Measurements from ENCODE around the gene TMPRSS12. TPM values are rescaled to one million over a fixed set of nuclear protein-coding genes. Genes with fewer than 3 reads are reported as not detected.
"Not testable (repeated sequence)": the region's sequence is repeated elsewhere in the genome, so short reads cannot be mapped to it uniquely, and the experiment has no call there.

Gene TMPRSS12
- total RNA-seq, 2 donors from 2014 or later: not detected

DNA sequence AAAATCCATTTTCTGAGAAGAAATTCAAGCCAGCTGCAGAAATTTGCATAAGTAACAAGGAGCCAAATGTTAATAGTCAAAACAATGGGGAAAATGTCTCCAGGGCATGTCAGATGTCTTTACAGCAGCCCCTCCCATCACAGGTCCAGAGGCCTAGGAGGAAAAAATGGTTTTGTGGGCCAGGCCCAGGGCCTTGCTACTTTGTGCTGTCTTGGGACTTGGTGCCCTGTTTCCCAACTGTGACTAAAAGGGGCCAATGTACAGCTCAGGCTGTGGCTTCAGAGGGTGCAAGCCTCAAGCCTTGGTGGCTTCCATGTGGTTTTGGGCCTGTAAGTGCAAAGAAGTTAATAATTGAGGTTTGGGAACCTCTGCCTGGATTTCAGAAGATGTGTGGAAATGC, 8.9 kb upstream of the TMPRSS12 start:
- Mint-ChIP-seq H3K36me3 (ENCODE audit: insufficient read depth in 2 of 2) (peaks cover 9 to 14% of the 10 kb centered on the region in 2 donors), H3K27me3 (ENCODE audit: low read depth) (peaks cover 11% of the 10 kb centered on the region), H3K9me3 (peaks cover 14 to 18% of the 10 kb centered on the region in 2 donors)
- H3K27ac Mint-ChIP-seq; DNase-seq; H3K4me3 Mint-ChIP-seq; ATAC-seq (replicated peaks in 1 of 2); H3K4me1 Mint-ChIP-seq (ENCODE audit: low read depth): not testable (repeated sequence)

DNA sequence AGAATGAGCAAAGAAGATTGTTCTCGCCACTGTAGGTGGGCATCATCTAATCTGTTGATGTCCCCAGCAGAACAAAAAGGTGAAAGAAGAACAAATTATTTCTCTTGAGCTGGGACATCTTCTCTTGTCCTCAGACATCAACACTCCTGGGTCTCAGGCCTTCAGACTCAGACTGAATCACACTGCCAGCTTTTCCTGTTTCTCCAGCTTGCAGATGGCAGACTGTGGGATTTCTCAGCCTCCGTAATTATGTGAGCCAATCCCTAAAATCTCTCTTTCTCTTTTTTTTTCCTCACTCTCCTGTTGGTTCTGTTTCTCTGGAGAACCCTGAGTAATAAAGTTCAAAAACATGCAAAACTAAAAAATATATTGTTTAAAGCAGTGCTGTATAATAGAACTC, 3.7 kb upstream of the TMPRSS12 start:
- Mint-ChIP-seq H3K4me1 (ENCODE audit: low read depth) (no peaks in the 10 kb centered on the region), H3K27ac (no peak overlapping the region), H3K4me3 (no peak overlapping the region), H3K9me3 (peaks cover 17 to 18% of the 10 kb centered on the region in 2 donors), H3K27me3 (ENCODE audit: low read depth) (peaks cover 10% of the 10 kb centered on the region), H3K36me3 (ENCODE audit: insufficient read depth in 2 of 2) (peaks cover 8 to 14% of the 10 kb centered on the region in 2 donors)
- DNase-seq: no peak
- no peak for ATAC-seq (replicated peaks in 1 of 2)

DNA sequence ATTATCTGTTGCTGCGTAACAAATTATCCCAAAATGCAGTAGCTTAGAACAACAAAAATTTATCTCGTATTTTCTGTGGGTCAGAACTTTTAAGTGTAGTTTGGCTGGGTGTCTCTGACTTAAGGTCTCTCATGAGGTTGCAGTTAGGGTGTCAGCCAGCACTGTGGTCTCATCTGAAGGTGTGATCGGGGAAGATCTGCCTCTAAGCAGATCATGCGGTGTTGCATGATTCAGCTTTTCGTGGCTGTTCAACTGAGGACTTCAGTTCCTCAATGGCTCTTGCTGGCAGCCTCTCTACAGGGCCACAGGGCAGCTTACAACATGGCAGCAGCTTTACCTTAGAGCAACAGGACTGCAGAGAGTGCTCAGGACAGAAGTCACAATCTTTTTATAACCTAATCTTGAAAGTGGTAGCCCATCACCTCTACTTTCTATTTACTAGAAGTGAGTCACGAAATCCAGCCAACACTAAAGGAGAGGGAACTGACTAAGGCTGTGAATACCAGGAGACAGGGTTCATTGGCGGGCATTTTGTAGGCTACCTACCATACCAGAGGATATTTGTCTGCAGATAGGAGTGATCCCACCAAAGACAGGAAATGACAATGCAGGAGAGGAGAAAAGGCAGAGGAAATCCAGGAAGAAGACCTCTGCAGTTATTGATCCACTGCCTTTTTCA, 1.8 kb upstream of the TMPRSS12 start:
- Mint-ChIP-seq H3K4me3 (no peak overlapping the region), H3K27me3 (ENCODE audit: low read depth) (peaks cover 10% of the 10 kb centered on the region), H3K9me3 (peaks cover 11% of the 10 kb centered on the region in 2 donors), H3K4me1 (ENCODE audit: low read depth) (no peaks in the 10 kb centered on the region), H3K36me3 (ENCODE audit: insufficient read depth in 2 of 2) (peaks cover 3 to 11% of the 10 kb centered on the region in 2 donors), H3K27ac (peak overlapping the region; percentile 54)
- DNase-seq (no peak), ATAC-seq (replicated peaks in 1 of 2) (peak in 1 of 2 donors; percentile 32)

DNA sequence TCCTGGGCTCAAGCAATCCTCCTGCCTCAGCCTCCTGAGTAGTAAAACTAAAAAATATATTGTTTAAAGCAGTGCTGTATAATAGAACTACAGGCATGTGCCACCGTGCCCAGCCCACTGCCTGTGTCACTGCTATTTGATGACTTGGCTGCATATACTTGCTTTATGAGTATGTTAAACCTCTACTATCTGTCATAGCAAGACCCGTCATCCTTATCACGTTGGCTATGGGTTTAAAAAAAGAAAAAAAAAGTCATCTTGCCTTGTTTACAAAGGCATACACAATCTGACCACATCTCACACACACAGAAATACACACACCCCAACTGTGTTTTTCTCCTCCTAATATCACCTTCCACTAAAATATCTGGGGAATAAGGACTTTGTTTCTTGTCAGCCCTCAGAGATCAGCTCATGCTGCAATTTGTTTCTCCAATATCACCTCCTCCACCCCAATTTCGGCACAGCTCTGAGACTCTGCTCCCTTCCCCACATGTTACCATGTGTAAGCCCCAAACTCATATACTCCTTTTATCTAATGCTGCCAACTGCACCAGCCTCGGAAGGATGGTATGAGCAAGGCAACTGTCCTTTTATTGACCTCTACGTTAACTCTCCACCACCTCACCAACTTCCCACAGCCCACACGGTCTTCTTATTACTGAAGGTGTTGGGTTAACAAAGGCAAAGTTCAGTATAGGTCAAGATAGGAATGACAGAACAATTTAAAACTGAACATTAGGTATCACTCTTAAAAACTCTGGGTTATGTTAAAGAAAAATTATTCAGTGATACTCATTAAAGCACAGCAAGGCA, 802 bp upstream of the TMPRSS12 start:
- Mint-ChIP-seq H3K27me3 (ENCODE audit: low read depth) (peaks cover 10% of the 10 kb centered on the region), H3K4me1 (ENCODE audit: low read depth) (no peaks in the 10 kb centered on the region), H3K36me3 (ENCODE audit: insufficient read depth in 2 of 2) (peaks cover 3 to 11% of the 10 kb centered on the region in 2 donors), H3K4me3 (peak overlapping the region in 1 of 2 donors; percentile 23), H3K27ac (peak overlapping the region; percentile 6), H3K9me3 (peaks cover 11% of the 10 kb centered on the region in 2 donors)
- DNase-seq: peak in 1 of 2 donors; percentile 7
- peak; percentile 58 to 89 for ATAC-seq (replicated peaks in 1 of 2)

DNA sequence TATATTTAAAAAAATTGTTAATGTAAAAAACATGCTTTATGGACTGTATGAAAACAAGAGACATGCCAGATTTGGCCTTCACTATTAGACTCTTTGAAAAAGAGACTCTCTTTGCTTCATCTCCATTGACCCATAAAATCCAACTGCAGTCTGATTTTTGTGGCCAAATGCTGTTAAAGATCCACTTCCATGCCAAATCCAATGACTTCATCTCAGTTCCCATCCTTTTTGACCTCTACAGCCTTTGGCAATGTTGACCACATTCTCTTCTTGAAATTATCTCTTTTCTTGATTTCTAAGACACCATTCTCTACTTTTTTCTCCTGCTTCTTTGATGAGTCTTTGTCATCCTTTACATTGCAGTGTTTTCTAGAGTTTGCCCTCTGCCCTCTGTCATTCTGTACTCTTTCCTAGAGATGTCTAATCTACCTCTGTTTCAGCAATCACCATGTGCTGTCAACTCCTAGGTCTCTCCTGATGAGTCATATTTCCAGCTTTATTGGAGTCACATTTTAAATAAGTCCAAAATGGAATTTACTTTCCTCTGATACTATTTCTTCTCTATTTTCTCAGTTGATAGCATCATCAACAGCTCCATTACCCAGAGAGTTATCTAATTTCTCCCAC, 2.4 kb downstream of the TMPRSS12 start:
- DNase-seq (no peak), ATAC-seq (replicated peaks in 1 of 2) (no peak)
- Mint-ChIP-seq H3K27ac (no peak overlapping the region), H3K9me3 (peaks cover 10 to 11% of the 10 kb centered on the region in 2 donors), H3K27me3 (ENCODE audit: low read depth) (peaks cover 10% of the 10 kb centered on the region), H3K36me3 (ENCODE audit: insufficient read depth in 2 of 2) (peaks cover 3 to 10% of the 10 kb centered on the region in 2 donors), H3K4me3 (no peak overlapping the region), H3K4me1 (ENCODE audit: low read depth) (no peaks in the 10 kb centered on the region)

DNA sequence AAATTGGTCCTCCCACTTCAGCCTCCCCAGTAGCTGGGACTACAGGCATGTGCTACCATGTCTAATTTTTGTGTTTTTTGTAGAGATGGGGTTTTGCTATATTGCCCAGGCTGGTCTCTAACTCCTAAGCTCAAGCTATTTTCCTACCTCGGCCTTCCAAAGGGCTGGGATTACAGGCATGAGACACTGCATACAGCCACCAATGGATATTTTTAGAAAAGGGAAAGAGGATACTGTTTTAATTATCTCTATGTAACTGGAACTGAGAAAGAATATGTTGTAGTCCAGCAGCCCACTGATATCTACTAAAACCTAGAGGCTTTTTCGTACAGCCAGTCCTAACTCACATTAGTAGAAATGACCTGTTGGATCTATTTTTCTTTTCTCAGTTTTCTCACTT, 6.2 kb downstream of the TMPRSS12 start:
- H3K4me1 Mint-ChIP-seq (ENCODE audit: low read depth): no peaks in the 10 kb centered on the region
- H3K9me3 Mint-ChIP-seq: peaks cover 3% of the 10 kb centered on the region in 2 donors
- no peak for ATAC-seq (replicated peaks in 1 of 2)
- no peak overlapping the region for H3K4me3 Mint-ChIP-seq
- peaks cover 10% of the 10 kb centered on the region for H3K27me3 Mint-ChIP-seq (ENCODE audit: low read depth)
- no peak for DNase-seq
- H3K27ac Mint-ChIP-seq: no peak overlapping the region
- peaks cover 2 to 3% of the 10 kb centered on the region in 2 donors for H3K36me3 Mint-ChIP-seq (ENCODE audit: insufficient read depth in 2 of 2)

DNA sequence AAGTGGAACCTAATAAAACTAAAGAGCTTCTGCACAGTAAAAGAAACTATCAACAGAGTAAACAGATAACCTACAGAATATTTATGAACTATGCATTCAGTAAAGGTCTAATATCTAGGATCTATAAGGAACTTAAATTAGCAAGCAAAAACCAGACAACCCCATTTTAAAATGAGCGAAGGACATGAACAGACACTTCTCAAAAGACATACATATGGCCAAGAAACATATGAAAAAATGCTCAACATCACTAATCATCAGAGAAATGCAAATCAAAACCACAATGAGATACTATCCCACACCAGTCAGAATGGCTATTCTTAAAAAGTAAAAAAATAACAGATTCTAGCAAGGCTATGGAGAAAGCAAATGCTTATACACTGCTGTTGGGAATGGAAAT, 12.5 kb downstream of the TMPRSS12 start:
- H3K4me3 Mint-ChIP-seq; H3K36me3 Mint-ChIP-seq (ENCODE audit: insufficient read depth in 2 of 2); H3K27me3 Mint-ChIP-seq (ENCODE audit: low read depth); H3K4me1 Mint-ChIP-seq (ENCODE audit: low read depth); ATAC-seq (replicated peaks in 1 of 2); DNase-seq; H3K27ac Mint-ChIP-seq; H3K9me3 Mint-ChIP-seq: not testable (repeated sequence)

DNA sequence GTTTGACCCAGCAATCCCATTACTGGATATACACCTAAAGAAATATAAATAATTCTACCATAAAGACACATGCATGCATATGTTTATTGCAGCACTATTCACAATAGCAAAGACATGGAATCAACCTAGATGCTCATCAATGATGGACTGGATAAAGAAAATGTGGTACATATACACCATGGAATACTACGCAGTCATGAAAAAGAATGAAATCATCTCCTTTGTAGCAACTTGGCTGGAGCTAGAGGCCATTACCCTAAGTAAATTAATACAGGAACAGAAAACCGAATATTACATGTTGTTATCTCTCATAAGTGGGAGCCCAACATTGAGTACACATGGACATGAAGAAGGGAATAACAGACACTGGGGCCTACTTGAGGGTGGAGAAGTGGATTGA, 13.0 kb downstream of the TMPRSS12 start:
- H3K9me3 Mint-ChIP-seq; DNase-seq; H3K27ac Mint-ChIP-seq; H3K4me3 Mint-ChIP-seq; H3K4me1 Mint-ChIP-seq (ENCODE audit: low read depth); H3K27me3 Mint-ChIP-seq (ENCODE audit: low read depth); H3K36me3 Mint-ChIP-seq (ENCODE audit: insufficient read depth in 2 of 2); ATAC-seq (replicated peaks in 1 of 2): not testable (repeated sequence)

DNA sequence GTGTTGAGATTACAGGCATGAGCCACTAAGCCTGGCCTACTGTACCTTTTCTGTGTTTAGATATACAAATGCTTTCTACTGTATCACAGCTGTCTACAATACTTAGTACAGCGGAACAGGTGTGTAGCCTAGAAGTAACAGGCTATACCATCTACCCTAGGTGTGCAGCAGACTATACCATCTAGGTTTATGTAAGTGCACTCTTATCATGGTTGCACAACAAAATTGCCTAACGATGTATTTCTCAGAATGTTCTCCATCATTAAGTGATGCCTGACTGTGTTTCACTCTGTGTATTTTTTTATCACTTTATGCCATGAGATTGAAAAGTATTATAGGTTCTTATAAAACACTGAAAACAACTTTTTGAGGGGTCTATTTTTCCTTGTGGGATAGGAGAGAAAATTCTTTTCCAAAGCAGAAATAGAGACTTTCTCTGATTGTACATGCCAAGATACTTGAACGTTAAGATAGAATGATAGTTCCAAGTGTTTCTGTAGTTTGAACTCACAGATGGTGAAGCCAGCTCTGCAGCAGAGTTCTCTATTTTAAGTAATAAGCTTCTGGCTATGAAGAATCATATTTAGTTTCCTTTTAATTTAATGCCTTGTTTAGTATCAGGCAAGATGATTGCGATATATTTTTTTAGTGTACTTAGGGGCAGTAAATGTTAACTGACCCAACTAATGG, 17.0 kb downstream of the TMPRSS12 start:
- no peaks in the 10 kb centered on the region for H3K4me1 Mint-ChIP-seq (ENCODE audit: low read depth)
- H3K4me3 Mint-ChIP-seq: no peak overlapping the region
- ATAC-seq (replicated peaks in 1 of 2): no peak
- no peak for DNase-seq
- peaks cover 0 to 4% of the 10 kb centered on the region in 2 donors for H3K9me3 Mint-ChIP-seq
- no peaks in the 10 kb centered on the region for H3K27me3 Mint-ChIP-seq (ENCODE audit: low read depth)
- H3K36me3 Mint-ChIP-seq (ENCODE audit: insufficient read depth in 2 of 2): no peaks in the 10 kb centered on the region
- H3K27ac Mint-ChIP-seq: no peak overlapping the region

DNA sequence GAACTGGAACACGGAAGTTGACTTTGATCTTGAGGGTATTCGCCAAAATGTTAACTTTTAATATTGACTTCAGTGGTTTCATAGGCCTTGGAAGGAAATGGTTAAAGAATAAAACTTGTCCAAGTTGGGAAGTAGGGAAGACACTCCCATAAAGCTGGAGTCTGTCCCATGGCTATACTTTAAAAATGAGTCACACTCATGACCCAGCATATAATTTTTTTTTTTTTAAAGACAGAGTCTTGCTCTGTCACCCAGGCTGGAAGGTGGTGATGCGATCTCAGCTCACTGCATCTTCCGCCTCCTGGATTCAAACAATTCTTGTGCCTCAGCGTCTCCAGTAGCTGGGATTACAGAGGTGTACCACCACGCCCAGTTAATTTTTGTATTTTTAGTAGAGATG, 19.6 kb downstream of the TMPRSS12 start:
- Mint-ChIP-seq H3K27ac (no peak overlapping the region), H3K4me1 (ENCODE audit: low read depth) (no peaks in the 10 kb centered on the region), H3K9me3 (peaks cover 3 to 9% of the 10 kb centered on the region in 2 donors), H3K4me3 (no peak overlapping the region), H3K36me3 (ENCODE audit: insufficient read depth in 2 of 2) (peaks cover 4 to 10% of the 10 kb centered on the region in 2 donors), H3K27me3 (ENCODE audit: low read depth) (no peaks in the 10 kb centered on the region)
- no peak for ATAC-seq (replicated peaks in 1 of 2)
- DNase-seq: no peak

DNA sequence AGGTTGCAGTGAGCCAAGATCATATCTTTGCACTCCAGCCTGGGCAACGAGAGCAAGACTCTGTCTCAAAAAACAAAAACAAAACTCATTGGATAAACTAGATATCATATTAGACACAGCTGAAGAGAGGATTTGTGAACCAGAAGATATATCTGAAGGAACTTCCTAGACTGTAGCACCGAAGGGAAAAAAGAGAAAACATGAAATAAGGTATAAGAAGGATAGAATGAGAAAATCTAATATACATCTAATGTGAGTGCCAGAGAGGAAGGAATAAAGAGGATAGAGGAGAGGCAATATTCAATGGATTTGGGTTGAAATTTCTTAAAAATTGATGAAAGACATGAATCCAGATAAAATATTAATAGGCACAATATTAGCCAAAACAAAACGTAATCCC, 22.5 kb downstream of the TMPRSS12 start:
- H3K36me3 Mint-ChIP-seq (ENCODE audit: insufficient read depth in 2 of 2): peaks cover 7 to 15% of the 10 kb centered on the region in 2 donors
- no peak overlapping the region for H3K4me3 Mint-ChIP-seq
- H3K27me3 Mint-ChIP-seq (ENCODE audit: low read depth): no peaks in the 10 kb centered on the region
- DNase-seq (no peak), ATAC-seq (replicated peaks in 1 of 2) (no peak)
- no peak overlapping the region for H3K27ac Mint-ChIP-seq
- H3K4me1 Mint-ChIP-seq (ENCODE audit: low read depth): peaks cover 14% of the 10 kb centered on the region
- H3K9me3 Mint-ChIP-seq: peaks cover 6 to 11% of the 10 kb centered on the region in 2 donors

DNA sequence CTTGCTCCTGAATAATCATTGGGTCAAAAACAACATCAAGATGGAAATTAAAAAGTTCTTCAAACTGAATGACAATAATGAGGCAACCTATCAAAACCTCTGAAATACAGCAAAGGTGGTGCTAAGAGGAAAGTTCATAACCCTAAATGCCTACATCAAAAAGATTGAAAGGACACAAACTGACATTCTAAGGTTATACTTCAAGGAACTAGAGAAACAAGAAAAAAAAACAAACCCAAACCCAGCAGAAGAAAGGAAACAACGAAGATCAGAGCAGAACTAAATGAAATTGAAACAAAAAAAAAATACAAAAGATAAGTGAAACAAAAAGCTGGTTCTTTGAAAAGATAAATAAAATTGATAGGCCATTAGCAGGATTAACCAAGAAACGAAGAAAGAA, 26.2 kb downstream of the TMPRSS12 start:
- H3K36me3 Mint-ChIP-seq (ENCODE audit: insufficient read depth in 2 of 2): peaks cover 7 to 15% of the 10 kb centered on the region in 2 donors
- not testable (repeated sequence) for H3K4me3 Mint-ChIP-seq; H3K27ac Mint-ChIP-seq; H3K27me3 Mint-ChIP-seq (ENCODE audit: low read depth); DNase-seq; ATAC-seq (replicated peaks in 1 of 2)
- H3K4me1 Mint-ChIP-seq (ENCODE audit: low read depth): peaks cover 14% of the 10 kb centered on the region
- peaks cover 6 to 11% of the 10 kb centered on the region in 2 donors for H3K9me3 Mint-ChIP-seq
